Measurements from ENCODE around the gene GAPVD1.

Gene GAPVD1

GRCh38 chr9:125407974-125408900 lies 146.6 kb downstream of the GAPVD1 start:
- CTCF ChIA-PET = interaction anchor here (0.5 to 3.9 kb wide), 76 partner anchors 9 to 1092 kb away, joined by 3 to 40 read pairs (median 3); partner anchors contain the start of gene MVB12B
- POLR2A ChIA-PET = interaction anchor here (0.7 to 1.1 kb wide), 2 partner anchors 113 to 539 kb away, joined by 3 read pairs; no protein-coding TSS in a partner anchor
- TF ChIP-seq CTCF (IDR thresholded peaks at IDR 0.05; ENCODE audit: insufficient read depth, low read length, missing control alignments) = peak; percentile 93
- H3K4me3 ChIP-seq (ENCODE audit: low read depth, low read length) = peak overlapping the region; percentile 67
- no peak for DNase-seq (ENCODE audit: low read depth, low spot score)

DNA sequence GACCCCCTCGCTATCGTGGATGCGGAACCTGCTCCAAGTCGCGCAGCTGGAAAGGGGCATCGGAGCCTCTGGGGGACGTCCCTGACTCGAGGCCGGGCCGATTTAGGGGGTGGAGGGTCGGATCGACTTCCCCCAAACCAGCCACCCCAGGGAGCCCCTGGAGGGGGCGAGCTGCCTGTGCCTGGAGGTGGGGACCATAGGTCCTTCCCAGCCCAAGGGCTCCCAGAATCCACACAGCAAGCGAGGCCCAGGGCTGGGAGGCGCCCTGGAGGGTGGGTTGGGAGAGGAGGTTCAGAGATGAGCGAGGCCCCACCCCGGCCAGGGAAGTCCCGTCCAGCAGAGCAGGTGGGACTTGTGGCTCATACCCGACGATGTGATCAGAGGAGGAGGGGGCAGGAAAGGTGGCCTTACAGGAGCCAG lies 147.6 kb downstream of the GAPVD1 start:
- CTCF ChIA-PET = interaction anchor here (1.8 to 2.8 kb wide), 2 partner anchors 149 to 218 kb away, joined by 5 to 10 read pairs; no protein-coding TSS in a partner anchor
- no peak for TF ChIP-seq CTCF (IDR thresholded peaks at IDR 0.05; ENCODE audit: insufficient read depth, low read length, missing control alignments)
- no peak for DNase-seq (ENCODE audit: low read depth, low spot score)
- H3K4me3 ChIP-seq (ENCODE audit: low read depth, low read length) = no peak overlapping the region
- POLR2A ChIA-PET = no interaction called here

DNA sequence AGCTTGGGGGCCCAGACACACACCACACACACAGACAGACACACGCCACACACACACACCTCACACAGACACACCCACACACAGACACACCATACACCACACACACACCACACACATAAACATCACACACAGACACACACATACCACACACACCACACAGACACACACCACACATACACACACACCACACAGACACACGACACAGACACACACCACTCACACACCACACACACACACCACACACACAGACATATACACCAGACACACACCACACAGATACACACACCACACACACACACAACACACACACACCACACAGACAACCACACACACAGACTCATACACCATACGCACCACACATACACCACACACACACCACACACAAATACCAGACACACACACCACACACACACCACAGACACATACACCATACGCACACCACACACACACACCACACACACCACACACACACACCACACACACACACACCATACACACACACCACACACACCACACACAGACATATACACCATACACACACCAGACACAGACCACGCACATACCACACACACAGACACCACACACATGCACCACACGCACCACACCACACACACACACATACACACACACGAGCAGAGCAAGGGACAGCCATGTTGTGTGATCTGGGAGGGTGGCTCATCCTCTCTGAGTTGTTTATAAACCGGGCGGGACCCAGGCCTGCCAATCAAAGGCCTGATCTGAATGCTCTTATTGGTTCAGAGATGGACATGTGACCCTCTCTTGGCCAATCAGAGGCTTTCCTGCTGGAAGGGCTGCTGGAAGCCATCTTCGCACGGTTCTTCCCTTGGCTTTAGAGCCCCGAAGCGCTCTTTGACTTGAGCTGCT lies 148.3 kb downstream of the GAPVD1 start:
- H3K4me3 ChIP-seq (ENCODE audit: low read depth, low read length) = no peak overlapping the region
- CTCF ChIA-PET = no interaction called here
- no peak for TF ChIP-seq CTCF (IDR thresholded peaks at IDR 0.05; ENCODE audit: insufficient read depth, low read length, missing control alignments)
- POLR2A ChIA-PET = no interaction called here
- DNase-seq (ENCODE audit: low read depth, low spot score) = no peak

DNA sequence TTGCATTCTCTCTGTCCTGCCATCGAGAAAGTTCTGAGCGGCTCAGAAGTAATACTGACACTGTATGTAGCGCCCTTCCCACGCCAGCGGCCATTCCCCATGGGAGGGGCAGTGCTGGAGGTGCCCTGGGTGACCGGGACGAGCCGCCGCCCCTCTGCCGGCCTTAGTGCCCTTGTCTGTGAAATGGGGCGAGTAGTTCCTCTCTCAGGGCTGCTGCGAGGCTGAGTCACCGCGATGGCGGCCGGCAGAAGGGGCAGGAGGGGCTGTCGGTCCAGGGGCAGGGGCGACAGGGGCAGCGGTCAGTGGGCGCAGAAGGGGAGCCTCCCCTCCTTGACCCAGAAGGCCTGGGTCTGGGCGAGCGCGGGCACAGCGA lies 148.9 kb downstream of the GAPVD1 start:
- no peak for DNase-seq (ENCODE audit: low read depth, low spot score)
- H3K4me3 ChIP-seq (ENCODE audit: low read depth, low read length) = no peak overlapping the region
- POLR2A ChIA-PET = no interaction called here
- CTCF ChIA-PET = no interaction called here
- no peak for TF ChIP-seq CTCF (IDR thresholded peaks at IDR 0.05; ENCODE audit: insufficient read depth, low read length, missing control alignments)

DNA sequence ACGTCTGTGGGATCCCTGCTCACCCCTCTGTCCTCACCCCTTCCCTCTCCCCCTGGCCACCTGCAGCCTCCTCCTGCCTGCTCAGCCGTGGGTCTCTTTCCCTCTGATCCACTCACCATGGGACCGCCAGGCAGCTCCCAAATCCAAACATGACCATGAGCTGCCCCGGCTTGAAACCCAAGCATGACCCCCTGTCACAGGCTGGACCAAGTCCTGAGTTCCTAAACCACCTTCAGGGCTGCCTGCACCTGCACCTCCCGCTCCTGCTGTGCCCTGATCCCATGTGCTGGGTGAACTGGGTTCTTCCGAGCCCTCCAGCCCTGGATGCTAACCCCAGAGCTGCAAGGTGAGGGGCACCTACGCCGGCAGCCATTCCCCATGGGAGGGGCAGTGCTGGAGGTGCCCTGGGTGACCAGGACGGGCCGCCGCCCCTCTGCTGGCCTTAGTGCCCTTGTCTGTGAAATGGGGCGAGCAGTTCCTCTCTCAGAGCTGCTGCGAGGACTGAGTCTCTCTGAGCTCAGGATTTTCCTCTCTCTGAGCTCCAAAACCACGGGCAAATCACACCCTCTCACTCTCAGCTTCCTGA lies 149.6 kb downstream of the GAPVD1 start:
- no peak overlapping the region for H3K4me3 ChIP-seq (ENCODE audit: low read depth, low read length)
- DNase-seq (ENCODE audit: low read depth, low spot score) = no peak
- ChIA-PET CTCF (interaction anchor here (1.2 to 1.3 kb wide), 2 partner anchors 225 to 1080 kb away, joined by 3 to 4 read pairs; no protein-coding TSS in a partner anchor), POLR2A (no interaction called here)
- TF ChIP-seq CTCF (IDR thresholded peaks at IDR 0.05; ENCODE audit: insufficient read depth, low read length, missing control alignments) = no peak

Measured in AG04449 (cell line).